K562 (cell line): ENCODE results near the gene NDUFA6. TPM values are rescaled to one million over a fixed set of nuclear protein-coding genes. Genes with fewer than 3 reads are reported as not detected.
A peak's percentile ranks its signal among the peaks of the same experiment; 100 is the strongest.

Source experiments
- CBFA2T2 ChIP-seq: fragments of 450-650 bp; conservative IDR thresholded peaks from 2 replicates; pipeline ENCODE4 v1.6.1; 2017; ENCODE audit warnings: mild to moderate bottlenecking
- CBX3 ChIP-seq, 2 experiments: IDR thresholded peaks; 1 replicate in 1 of 2; 2 replicates in 1 of 2; pipeline ENCODE4 v1.6.1; 2012; ENCODE audit warnings: inconsistent platforms in 2 of 2, low read length in 2 of 2, borderline replicate concordance in 1 of 2, control low read depth in 1 of 2
- DIDO1 ChIP-seq: fragments of 450-650 bp; IDR thresholded peaks from 2 replicates; pipeline ENCODE4 v1.6.1; 2016; ENCODE audit warnings: low read depth, missing biosample characterization, missing genetic modification characterization
- E2F1 ChIP-seq: sonication (generic); formaldehyde crosslinking; IDR thresholded peaks from 2 replicates; pipeline ENCODE4 v1.8.1; 2023; ENCODE audit warnings: mild to moderate bottlenecking, missing genetic modification reagents, moderate library complexity
- ETS1 ChIP-seq: conservative IDR thresholded peaks from 2 replicates; pipeline ENCODE4 v1.6.1; 2011; ENCODE audit warnings: low read depth, mild to moderate bottlenecking, low read length; ENCODE audit not compliant: control insufficient read depth
- FOXA3 ChIP-seq, 2 experiments: fragments of 450-650 bp in 1 of 2; sonication (generic) in 1 of 2; formaldehyde crosslinking; IDR thresholded peaks in 1 of 2; conservative IDR thresholded peaks in 1 of 2; 2 replicates each; pipeline versions ENCODE4 v1.4.0 to v1.8.0; 2020 to 2022; ENCODE audit warnings: mild to moderate bottlenecking in 2 of 2, missing genetic modification reagents in 1 of 2
- HDAC2 ChIP-seq: fragments of 450-650 bp; IDR thresholded peaks from 2 replicates; pipeline ENCODE4 v1.6.1; 2016; ENCODE audit warnings: mild to moderate bottlenecking
- KDM1A ChIP-seq, 2 experiments: fragments of 450-650 bp; IDR thresholded peaks; 2 replicates each; pipeline ENCODE4 v1.6.1; 2016; ENCODE audit warnings: mild to moderate bottlenecking in 2 of 2
- LEF1 ChIP-seq: fragments of 450-650 bp; IDR thresholded peaks from 2 replicates; pipeline ENCODE4 v1.6.1; 2016; ENCODE audit warnings: mild to moderate bottlenecking
- MXD1 ChIP-seq: fragments of 250-450 bp; sonication (Bioruptor Pico); IDR thresholded peaks from 2 replicates; pipeline ENCODE4 v1.8.0; 2021; ENCODE audit warnings: borderline replicate concordance, mild to moderate bottlenecking, moderate library complexity; ENCODE audit not compliant: poor library complexity, severe bottlenecking
- PTBP1 ChIP-seq: fragments of 200-400 bp; formaldehyde crosslinking; IDR thresholded peaks from 2 replicates; pipeline ENCODE4 v1.6.1; 2017; ENCODE audit warnings: low read depth, low read length
- PURB ChIP-seq: sonication (generic); formaldehyde crosslinking; IDR thresholded peaks from 2 replicates; pipeline ENCODE4 v1.9.0; 2021; ENCODE audit warnings: low read depth, mild to moderate bottlenecking, missing genetic modification reagents
- RBM25 ChIP-seq: fragments of 200-400 bp; formaldehyde crosslinking; IDR thresholded peaks from 2 replicates; pipeline ENCODE4 v1.6.1; 2018; ENCODE audit warnings: low read length, low read depth, moderate library complexity; ENCODE audit not compliant: severe bottlenecking
- RCOR1 ChIP-seq, 2 experiments: IDR thresholded peaks; 2 replicates each; pipeline ENCODE4 v1.6.1; 2012; ENCODE audit warnings: low read depth in 2 of 2, low read length in 2 of 2, borderline replicate concordance in 1 of 2, improper control_type of control experiment in 1 of 2
- SIN3A ChIP-seq, 2 experiments: fragments of 150-350 bp in 1 of 2; IDR thresholded peaks; 2 replicates each; pipeline ENCODE4 v1.6.1; 2011 to 2016; ENCODE audit warnings: borderline replicate concordance in 2 of 2, low read depth in 2 of 2, low read length in 2 of 2, mild to moderate bottlenecking in 2 of 2, moderate library complexity in 2 of 2; ENCODE audit not compliant: control insufficient read depth in 1 of 2
- SMAD4 ChIP-seq: fragments of 250-450 bp; sonication (Bioruptor Pico); conservative IDR thresholded peaks from 2 replicates; pipeline ENCODE4 v1.8.0; 2021; ENCODE audit warnings: inconsistent platforms, mild to moderate bottlenecking, moderate library complexity
- SNIP1 ChIP-seq: fragments of 450-650 bp; IDR thresholded peaks from 2 replicates; pipeline ENCODE4 v1.7.1; 2017; ENCODE audit warnings: low read depth, mild to moderate bottlenecking
- SRSF7 ChIP-seq: fragments of 200-400 bp; formaldehyde crosslinking; optimal IDR thresholded peaks from 2 replicates; pipeline ENCODE3; 2017; ENCODE audit warnings: mild to moderate bottlenecking, low read depth, low read length
- THRB ChIP-seq: fragments of 450-650 bp; formaldehyde crosslinking; conservative IDR thresholded peaks from 2 replicates; pipeline ENCODE4 v1.4.0; 2022; ENCODE audit warnings: mild to moderate bottlenecking, missing genetic modification characterization
- ZNF197 ChIP-seq: fragments of 200-800 bp; sonication (Bioruptor generic); IDR thresholded peaks from 2 replicates; pipeline ENCODE4 v1.6.1; 2016; ENCODE audit warnings: low read depth, missing genetic modification characterization, missing compliant biosample characterization
- ZNF253 ChIP-seq: fragments of 250-450 bp; sonication (Bioruptor Pico); conservative IDR thresholded peaks from 2 replicates; pipeline ENCODE4 v1.6.1; 2021; ENCODE audit warnings: mild to moderate bottlenecking
- polyA plus RNA-seq, 8 experiments: library from polyadenylated mRNA; depleted of rRNA in 4 of 8; stranded (reverse) in 5 of 8; unstranded in 3 of 8; fragments of >200 nt; fragmentation: Nextera tagmentation in 2 of 8; fragmentation: Illumina TruSeq in 1 of 8; extraction: Ambion mirVana in 2 of 8; extraction: Trizol in 1 of 8; gene quantifications; 2 replicates each; pipeline versions ENCODE4 v1.2.1 to v1.2.3, GENCODE V29; 2011 to 2014; ENCODE audit warnings: inconsistent platforms in 1 of 8, missing spikeins in 1 of 8
- total RNA-seq, 7 experiments: library from RNA; depleted of rRNA in 6 of 7; stranded (reverse); fragments of >200 nt in 6 of 7; fragmentation: Illumina TruSeq in 2 of 7; extraction: Trizol in 2 of 7; gene quantifications; 2 replicates each; pipeline versions ENCODE4 v1.2.1 to v1.2.3, GENCODE V29; 2011 to 2021; ENCODE audit warnings: low replicate concordance in 1 of 7
- TF ChIP-seq, protein P1 (sequence below): fragments of 250-450 bp; sonication (Bioruptor Pico); IDR thresholded peaks from 2 replicates; pipeline ENCODE4 v1.9.0; 2021; ENCODE audit warnings: mild to moderate bottlenecking
- TF ChIP-seq, protein P2 (sequence below): fragments of 450-650 bp; IDR thresholded peaks from 2 replicates; pipeline ENCODE4 v1.6.1; 2016

NDUFA6 gene
- total and polyA plus RNA-seq, 9 of the 15 experiments (the other 6 are each of a cell fraction or from before 2014, with no cell fraction given): 90.0 to 474 (median 128) TPM

DNA sequence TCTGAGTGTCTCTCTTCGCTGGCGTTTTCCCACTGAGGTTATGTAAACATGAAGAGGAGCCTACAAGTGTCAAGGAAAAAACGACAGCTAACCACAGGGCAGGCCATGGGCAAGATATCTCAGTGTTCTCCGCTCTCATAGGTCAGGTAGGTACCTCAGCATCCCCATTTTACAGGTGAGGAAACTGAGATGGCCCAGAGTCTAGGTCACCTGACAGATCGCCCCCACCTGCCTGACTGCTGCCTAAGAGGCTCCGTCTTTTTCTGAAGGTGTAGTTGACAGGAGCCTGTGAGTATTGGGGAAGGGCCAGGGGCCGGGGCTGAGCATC, 847 bp upstream of the NDUFA6 start (continued):
- TF ChIP-seq LEF1: no peak
- TF ChIP-seq ZNF197 (CRISPR knock-in tag): no peak
- TF ChIP-seq, protein P1, sequence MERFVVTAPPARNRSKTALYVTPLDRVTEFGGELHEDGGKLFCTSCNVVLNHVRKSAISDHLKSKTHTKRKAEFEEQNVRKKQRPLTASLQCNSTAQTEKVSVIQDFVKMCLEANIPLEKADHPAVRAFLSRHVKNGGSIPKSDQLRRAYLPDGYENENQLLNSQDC (CRISPR knock-in tag): no peak
- TF ChIP-seq RBM25: peak; percentile 93
- TF ChIP-seq SIN3A (IDR thresholded peaks at IDR 0.05; ENCODE audit: borderline replicate concordance in 2 of 2, control insufficient read depth in 1 of 2, low read depth in 2 of 2, low read length in 2 of 2): no peak
- no peak for TF ChIP-seq CBFA2T2
- 0 out of 4 replicates have a peak, but pooled peaks of 1 of the 2 experiments have one; percentile 18 for TF ChIP-seq RCOR1 (IDR thresholded peaks at IDR 0.05; ENCODE audit: borderline replicate concordance in 1 of 2, low read depth in 2 of 2, low read length in 2 of 2)
- no peak for TF ChIP-seq HDAC2
- TF ChIP-seq KDM1A (IDR thresholded peaks at IDR 0.05): peak in 1 of 2 experiments; percentile 68; a peak in 2 of 4 replicates
- TF ChIP-seq SRSF7: no peak
- TF ChIP-seq E2F1 (CRISPR knock-in tag): no peak
- TF ChIP-seq MXD1 (CRISPR knock-in tag): no peak
- TF ChIP-seq FOXA3 (CRISPR knock-in tag; conservative IDR thresholded peaks at IDR 0.05 in 1 of 2, IDR thresholded peaks at IDR 0.05 in 1 of 2): peak in 1 of 2 experiments; percentile 37; a peak in 2 of 4 replicates
- TF ChIP-seq DIDO1 (tag): no peak
- no peak for TF ChIP-seq THRB (CRISPR knock-in tag)
- no peak for TF ChIP-seq PURB (CRISPR knock-in tag)
- TF ChIP-seq ZNF253 (CRISPR knock-in tag): no peak
- TF ChIP-seq ETS1: no peak
- TF ChIP-seq SNIP1: no peak
- TF ChIP-seq, protein P2, sequence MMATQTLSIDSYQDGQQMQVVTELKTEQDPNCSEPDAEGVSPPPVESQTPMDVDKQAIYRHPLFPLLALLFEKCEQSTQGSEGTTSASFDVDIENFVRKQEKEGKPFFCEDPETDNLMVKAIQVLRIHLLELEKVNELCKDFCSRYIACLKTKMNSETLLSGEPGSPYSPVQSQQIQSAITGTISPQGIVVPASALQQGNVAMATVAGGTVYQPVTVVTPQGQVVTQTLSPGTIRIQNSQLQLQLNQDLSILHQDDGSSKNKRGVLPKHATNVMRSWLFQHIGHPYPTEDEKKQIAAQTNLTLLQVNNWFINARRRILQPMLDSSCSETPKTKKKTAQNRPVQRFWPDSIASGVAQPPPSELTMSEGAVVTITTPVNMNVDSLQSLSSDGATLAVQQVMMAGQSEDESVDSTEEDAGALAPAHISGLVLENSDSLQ: no peak
- TF ChIP-seq PTBP1: no peak
- peak in 1 of 2 experiments; percentile 19; a peak in 1 of 3 replicates for TF ChIP-seq CBX3 (IDR thresholded peaks at IDR 0.05; ENCODE audit: borderline replicate concordance in 1 of 2, low read length in 2 of 2)
- TF ChIP-seq SMAD4 (CRISPR knock-in tag): 0 out of 2 replicates have a peak, but pooled peaks have one; percentile 11
